Endothelial cell of hepatic sinusoid (primary cell): Measurements from ENCODE around the gene AGBL4.

Source experiments
- in situ Hi-C: cut with HindIII; loops from 2 replicates; pipeline ENCODE4 v1.10.0; 2017; ENCODE audit warnings: low sequenced_read_pairs

AGBL4 gene

DNA sequence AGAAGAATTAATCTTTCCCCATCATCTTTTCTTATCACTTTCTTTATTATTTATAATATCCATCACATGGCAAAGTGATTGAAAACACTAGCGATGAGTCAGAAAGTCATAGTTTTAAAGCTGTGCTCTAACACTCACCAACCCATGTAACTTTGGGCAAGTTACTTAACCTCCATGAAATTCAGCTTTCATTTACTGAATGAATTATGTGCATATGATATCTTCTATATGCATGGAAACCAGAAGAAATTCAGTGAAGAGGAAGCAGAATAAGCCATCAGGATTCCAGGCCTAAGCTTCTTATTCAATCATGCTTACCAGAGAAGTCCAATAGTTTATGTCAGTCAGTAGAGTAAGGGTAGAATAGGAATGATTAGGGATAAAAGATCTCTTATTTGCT, 300.1 kb downstream of the AGBL4 start:
- in situ Hi-C loops: no loop called here

GRCh38 chr1:49694251-49694827, 329.4 kb downstream of the AGBL4 start:
- in situ Hi-C loops: no loop called here

- in situ Hi-C loops: no loop called here
Measured at GRCh38 chr1:49686107-49686506, 337.6 kb downstream of the AGBL4 start.

DNA sequence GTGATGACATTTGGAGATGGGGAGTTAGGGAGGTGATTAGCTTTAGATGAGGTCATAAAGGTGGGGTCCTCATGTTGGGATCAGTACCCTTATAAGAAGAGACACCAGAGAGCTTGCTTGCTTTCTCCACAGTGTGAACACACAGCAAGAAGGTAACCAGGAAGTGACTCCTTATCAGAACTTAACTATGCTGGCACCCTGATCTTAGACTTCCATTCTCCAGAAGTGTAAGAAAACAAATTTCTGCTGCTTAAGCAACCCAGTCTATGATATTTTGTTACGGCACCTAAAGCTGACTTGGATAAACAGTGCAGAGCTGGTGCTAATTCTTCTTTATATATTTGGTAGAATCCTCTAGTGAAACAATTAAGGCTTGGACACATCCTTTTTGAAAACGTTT, 346.0 kb downstream of the AGBL4 start:
- in situ Hi-C loops: no loop called here

GRCh38 chr1:49651136-49651535, 372.6 kb downstream of the AGBL4 start:
- in situ Hi-C loops: no loop called here

DNA sequence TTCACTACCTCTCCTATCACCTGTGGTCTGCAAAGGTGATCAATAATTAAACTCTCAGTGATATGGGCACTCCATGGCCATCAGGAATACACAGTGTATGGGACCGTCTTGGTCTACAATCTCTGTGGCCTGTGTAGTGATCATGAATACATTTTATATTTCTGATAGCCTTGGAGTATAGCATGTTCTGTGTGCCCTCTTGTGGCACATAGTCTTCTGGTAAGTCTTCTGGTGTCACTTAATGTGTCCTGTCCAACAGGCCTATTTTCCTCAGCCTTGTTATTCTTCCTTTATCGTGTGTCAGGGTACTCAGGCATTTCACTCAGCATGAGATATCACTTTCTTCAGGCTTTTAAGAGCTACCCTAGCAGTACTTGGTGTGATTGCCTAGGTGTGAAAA, 393.6 kb downstream of the AGBL4 start:
- in situ Hi-C loops: no loop called here

DNA sequence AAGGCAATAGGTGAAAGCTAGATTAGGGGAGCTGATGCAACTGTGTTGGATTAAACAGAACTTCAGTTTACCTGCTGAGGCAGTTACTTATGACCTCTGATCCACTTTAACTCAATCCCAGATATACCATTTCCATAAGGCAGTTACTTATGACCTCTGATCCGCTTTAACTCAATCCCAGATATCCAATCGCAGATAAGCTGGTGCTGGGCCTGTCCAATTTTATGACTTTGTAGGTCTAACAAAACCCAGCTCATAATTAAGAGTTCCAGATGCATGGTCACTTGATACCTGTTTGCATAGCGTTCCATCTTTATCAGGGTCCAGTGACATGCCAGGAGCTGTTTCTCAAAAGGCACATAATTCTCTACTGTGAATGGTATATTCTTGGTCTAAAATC, 396.0 kb downstream of the AGBL4 start:
- in situ Hi-C loops: no loop called here

DNA sequence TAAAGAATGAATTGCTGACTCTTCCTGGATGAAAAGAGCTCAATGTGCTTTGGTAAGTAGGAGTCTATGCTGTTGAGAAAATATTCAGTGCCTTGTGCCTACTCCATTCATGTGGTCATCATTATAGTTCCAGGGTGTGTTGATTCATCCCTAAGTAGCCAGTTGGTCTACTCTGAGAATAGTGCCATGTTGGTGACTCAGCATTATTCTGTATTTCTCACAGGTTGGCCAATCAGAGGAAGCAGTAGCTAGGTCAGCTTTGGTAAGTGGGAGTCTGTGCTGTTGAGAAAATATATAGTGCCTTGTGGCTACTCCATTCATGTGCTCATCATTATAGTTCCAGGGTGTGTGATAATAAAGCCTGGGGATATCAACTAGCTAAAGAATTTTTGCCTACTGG, 397.3 kb downstream of the AGBL4 start:
- in situ Hi-C loops: no loop called here

- in situ Hi-C loops: no loop called here
Measured at GRCh38 chr1:49622877-49623276, 400.9 kb downstream of the AGBL4 start.

- in situ Hi-C loops: no loop called here
Measured at GRCh38 chr1:49606082-49606481, 417.7 kb downstream of the AGBL4 start.

DNA sequence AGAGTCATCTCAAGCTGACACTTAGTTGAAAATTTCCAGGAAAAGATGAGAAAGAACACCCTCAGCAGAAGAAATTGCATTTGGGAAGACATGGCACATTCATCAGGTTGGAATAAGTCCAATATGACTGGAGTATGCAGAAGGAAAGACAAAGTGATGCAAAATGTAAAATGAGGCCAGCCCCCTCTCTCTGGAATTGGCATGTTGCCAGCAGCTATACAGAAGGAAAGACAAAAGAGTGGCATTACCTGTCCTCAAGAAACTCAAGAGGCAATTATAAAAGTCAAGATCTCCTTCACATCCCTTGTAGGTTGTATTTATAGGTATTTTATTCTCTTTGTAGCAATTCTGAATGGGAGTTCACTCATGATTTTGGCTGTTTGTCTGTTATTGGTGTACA, 426.3 kb downstream of the AGBL4 start:
- in situ Hi-C loops: no loop called here

DNA sequence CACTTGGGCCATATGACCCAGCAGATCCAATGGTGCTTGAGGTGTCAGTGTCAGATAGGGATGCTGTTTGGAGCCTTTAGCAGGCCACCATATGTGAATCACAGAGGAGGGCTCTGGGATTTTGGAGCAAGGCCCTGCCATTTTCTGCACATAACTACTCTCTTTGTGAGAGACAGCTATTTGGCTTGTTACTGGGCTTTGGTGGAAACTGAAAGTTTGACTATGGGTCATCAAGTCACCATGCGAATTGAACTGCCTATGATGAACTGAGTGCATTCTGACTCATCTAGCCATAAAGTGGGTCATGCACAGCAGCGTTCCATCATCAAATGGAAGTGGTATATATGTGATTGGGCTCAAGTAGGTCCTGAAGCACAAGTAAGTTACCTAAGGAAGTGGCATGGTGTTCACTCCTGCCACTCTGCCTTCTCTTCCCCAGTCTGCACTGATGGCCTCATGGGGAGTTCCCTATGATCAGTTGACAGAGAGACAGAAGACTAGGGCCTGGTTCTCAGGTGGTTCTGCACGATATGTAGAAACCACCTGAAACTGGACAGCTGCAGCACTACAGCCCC, 447.3 kb downstream of the AGBL4 start:
- in situ Hi-C loops: no loop called here

DNA sequence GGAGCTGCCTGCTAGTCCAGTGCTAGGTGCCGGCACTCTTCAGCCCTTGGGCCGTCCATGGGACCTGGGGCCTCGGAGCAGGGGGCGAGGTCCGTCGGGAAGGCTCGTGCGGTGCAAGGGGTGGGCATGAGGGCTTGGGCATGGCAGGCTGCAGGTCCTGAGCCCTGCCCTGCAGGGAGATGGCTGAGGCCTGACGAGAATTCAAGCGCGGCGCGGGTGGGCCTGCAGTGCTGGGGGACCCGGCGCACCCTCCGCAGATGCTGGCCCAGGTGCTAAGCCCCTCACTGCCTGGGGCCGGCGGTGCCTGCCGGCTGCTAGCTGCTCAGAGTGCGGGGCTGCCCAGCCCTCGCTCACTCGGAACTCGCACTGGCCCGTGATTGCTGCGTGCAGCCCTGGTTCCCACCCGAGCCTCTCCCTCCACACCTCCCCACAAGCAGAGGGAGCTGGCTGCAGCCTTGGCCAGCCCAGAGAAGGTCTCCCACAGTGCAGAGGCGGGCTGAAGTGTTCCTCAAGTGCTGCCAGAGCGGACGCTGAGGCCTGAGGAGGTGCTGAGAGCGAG, 467.0 kb downstream of the AGBL4 start:
- in situ Hi-C loops: no loop called here

- in situ Hi-C loops: no loop called here
Measured at GRCh38 chr1:49552101-49552500, 471.7 kb downstream of the AGBL4 start.

GRCh38 chr1:49544615-49545014, 479.1 kb downstream of the AGBL4 start:
- in situ Hi-C loops: no loop called here

DNA sequence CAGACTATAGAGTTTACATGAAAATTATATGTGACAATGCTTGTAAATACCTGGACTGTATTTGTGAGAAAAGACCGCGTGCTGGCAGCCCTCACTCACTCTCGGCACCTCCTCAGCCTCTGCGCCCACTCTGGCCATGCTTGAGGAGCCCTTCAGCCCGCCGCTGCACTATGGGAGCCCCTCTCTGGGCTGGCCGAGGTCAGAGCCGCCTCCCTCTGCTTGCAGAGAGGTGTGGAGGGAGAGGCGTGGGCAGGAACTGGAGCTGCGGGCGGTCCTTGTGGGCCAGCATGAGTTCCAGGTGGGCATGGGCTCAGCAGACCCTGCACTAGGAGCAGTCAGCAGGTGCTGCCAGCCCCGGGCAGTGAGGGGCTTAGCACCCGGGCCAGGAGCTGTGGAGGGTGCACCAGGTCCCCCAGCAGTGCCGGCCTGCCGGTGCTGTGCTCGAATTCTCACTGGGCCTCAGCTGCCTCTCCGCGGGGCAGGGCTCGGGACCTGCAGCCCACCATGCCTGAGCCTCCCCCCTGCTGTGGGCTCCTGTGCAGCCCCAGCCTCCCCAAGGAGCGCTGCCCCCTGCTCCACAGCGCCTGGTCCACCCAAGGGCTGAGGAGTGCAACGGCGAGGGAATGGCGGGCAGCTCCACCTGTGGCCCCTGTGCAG, 482.5 kb downstream of the AGBL4 start:
- in situ Hi-C loops: no loop called here

DNA sequence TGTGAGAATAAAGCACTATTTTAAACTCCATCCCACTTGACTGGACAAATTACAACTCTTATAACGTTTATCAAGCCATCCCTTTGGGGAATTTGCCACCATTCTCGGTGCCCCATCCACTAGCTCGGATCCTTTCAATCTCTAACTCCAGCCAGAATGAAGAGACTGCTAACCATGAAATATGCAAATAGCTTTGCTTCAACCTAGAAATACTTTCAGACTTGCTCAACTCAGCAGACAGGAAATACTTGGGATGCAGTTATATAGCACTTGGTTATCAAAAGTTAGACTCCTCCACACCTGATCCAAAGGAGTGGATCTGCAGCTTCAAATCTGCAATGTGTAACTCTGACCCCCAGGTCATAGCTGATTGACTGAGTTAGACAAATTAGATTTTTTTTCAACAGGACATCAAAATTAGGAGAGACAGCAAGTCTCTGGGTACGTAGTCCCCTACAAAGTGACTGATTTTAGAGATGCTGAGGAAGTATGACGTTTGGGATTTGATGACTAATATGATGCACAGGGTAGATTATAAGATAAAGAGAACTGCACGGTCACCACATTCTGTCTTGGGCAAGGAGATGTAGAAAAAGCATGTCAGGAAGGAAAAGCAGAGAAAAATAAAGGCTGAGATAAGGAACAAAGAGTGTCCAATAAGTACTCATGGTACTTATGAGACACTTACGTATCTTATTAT, 496.0 kb downstream of the AGBL4 start:
- in situ Hi-C loops: no loop called here

DNA sequence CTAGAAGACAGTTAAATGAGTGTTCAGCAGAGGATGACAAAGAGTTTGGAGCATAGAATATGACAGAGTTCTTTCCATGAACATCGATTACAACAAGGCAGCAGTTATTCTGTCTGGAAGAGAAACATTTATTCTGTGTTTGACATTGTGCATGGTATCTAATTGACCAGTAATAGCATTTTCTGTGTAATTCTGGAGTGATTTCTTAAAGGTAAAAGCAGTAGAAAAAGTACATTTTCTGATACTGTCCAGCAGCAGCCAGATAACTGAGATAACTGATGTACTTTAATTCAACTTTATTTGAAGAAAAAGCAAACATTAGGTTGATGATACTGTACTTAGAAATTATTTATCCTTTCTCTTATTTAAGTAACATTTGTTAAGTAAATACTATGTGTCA, 497.1 kb downstream of the AGBL4 start:
- in situ Hi-C loops: no loop called here

- in situ Hi-C loops: no loop called here
Measured at GRCh38 chr1:49523764-49524163, 500.0 kb downstream of the AGBL4 start.

GRCh38 chr1:49466961-49467360, 556.8 kb downstream of the AGBL4 start:
- in situ Hi-C loops: no loop called here

DNA sequence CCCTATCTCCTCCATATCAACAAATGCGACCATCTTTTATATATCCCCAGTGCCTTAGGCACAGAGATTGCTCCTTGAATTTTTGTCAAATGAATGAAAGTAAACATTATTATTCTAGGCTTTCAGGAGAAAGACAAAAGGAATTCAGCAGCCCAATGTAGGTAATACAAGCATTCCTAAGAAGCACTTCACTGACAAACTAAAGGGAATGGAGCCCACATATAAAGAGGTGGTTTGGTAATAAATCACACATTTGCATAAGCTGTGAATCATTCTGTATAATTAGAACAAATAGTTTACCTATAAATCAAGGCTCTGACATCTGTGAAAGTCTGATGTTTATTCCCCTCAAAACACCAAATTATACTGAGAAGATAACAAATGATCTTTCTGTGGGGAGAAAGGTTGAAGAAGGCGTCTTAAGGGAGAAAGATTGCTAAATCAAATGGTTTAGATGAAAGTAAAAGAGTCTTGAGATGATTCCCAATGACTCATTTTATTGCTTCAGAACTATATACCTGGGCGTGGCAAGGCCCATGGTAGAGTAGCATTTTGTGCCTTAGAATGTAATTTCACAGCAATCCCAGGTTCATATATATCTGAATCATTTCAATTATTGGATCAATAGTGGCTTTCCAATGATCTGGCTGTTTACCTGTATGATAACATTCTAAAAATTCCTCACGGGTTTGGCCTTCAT, 558.1 kb downstream of the AGBL4 start:
- in situ Hi-C loops: no loop called here
